Ovary (tissue), 9 donors: ENCODE data around the gene TRIB2. TPM values are rescaled to one million over a fixed set of nuclear protein-coding genes. Genes with fewer than 3 reads are reported as not detected.

Experiments used
- DNase-seq, 5 donors: peaks; one replicate each; pipeline ENCODE4 v3.0.0-alpha.2; 2019 to 2020
- H3K27ac ChIP-seq, 2 donors: fragments of 200-600 bp; one replicate each; pipeline versions ENCODE4 v1.5.1 to v1.8.0; 2019 to 2022
- H3K27me3 ChIP-seq: fragments of 200-600 bp; one replicate; pipeline ENCODE4 v1.8.0; 2022
- H3K36me3 ChIP-seq: fragments of 200-600 bp; sonication (generic); one replicate; pipeline ENCODE4 v1.5.1; 2019
- H3K4me1 ChIP-seq: one replicate; pipeline ENCODE4 v1.8.1; 2013; ENCODE audit warnings: mild to moderate bottlenecking, moderate library complexity; ENCODE audit not compliant: insufficient read depth
- H3K4me3 ChIP-seq: fragments of 200-600 bp; sonication (generic); one replicate; pipeline ENCODE4 v1.5.1; 2017
- H3K9me3 ChIP-seq, 2 donors: fragments of 200-600 bp in 1 of 2; sonication (generic) in 1 of 2; one replicate each; pipeline versions ENCODE4 v1.5.1 to v1.8.1; 2013 to 2019; ENCODE audit warnings: mild to moderate bottlenecking in 1 of 2, moderate library complexity in 1 of 2
- CTCF ChIP-seq, 3 donors: fragments of 450-650 bp in 2 of 3; fragments of 200-600 bp in 1 of 3; IDR thresholded peaks; one replicate each; pipeline versions ENCODE4 v1.5.1 to v1.8.0; 2016 to 2022; ENCODE audit warnings: antibody characterized with exemption in 3 of 3, mild to moderate bottlenecking in 1 of 3
- EP300 ChIP-seq: sonication (generic); formaldehyde crosslinking; IDR thresholded peaks from one replicate; pipeline ENCODE4 v1.6.1; 2017; ENCODE audit warnings: antibody characterized with exemption
- POLR2A ChIP-seq: fragments of 450-650 bp; IDR thresholded peaks from one replicate; pipeline ENCODE4 v1.6.1; 2017; ENCODE audit warnings: antibody characterized with exemption, mild to moderate bottlenecking, moderate library complexity
- WGBS, 3 donors: extraction: QIAGEN DNeasy Blood & Tissue Kit in 1 of 3; methylation state at CpG; one replicate each; pipeline versions ENCODE4 v1.1.5 to v1.1.7; 2013 to 2017; 5-methylcytosine and 5-hydroxymethylcytosine counted together
- intact Hi-C, 4 donors: fragments of 100-400 bp; cut with DNase I; formaldehyde crosslinking; loops; one replicate each; pipeline versions ENCODE4 v1.11.0 to v1.15.1; 2022 to 2023
- polyA plus RNA-seq, 2 donors: library from polyadenylated mRNA; stranded (reverse); fragments of 200-250 nt in 1 of 2; fragments of 350-450 nt in 1 of 2; fragmentation: Illumina TruSeq in 1 of 2; extraction: RNeasy Lipid Tissue Mini Kit (QIAGEN cat#74804) in 1 of 2; gene quantifications; one replicate each; pipeline ENCODE4 v1.2.3, GENCODE V29; 2013 to 2014
- total RNA-seq, 7 donors: library from RNA; depleted of rRNA in 2 of 7; stranded (reverse); fragments of >200 nt in 2 of 7; fragmentation: NEBNext Ultra II Directional in 3 of 7; extraction: Animal tissue kit (Norgen Biotek cat#: 25700) in 3 of 7; gene quantifications; one replicate each; pipeline versions ENCODE4 v1.1.0 to v1.2.4, GENCODE V29; 2016 to 2023
- donor health status: DM: no; HTN: no; CAD: no; lungs with moderate emphysema.
- donor health status: DM: no; HTN: no; CAD: no.
- donor health status: Bipolar disorder and iron deficiency.
- donor health status: DM: yes; HTN: yes; CAD: no.
- donor health status: DM: no; HTN: no; CAD: no.
- donor health status: DM: yes; HTN: yes; CAD: no.

Gene TRIB2
- total and polyA plus RNA-seq, 9 donors = 60.4 to 209 (median 94.7) TPM

GRCh38 chr2:12754643-12755042 is 37.9 kb downstream of the TRIB2 start:
- Histone ChIP-seq H3K27ac (no peak overlapping the region), H3K36me3 (no peaks in the 10 kb centered on the region), H3K4me3 (no peak overlapping the region), H3K27me3 (no peaks in the 10 kb centered on the region), H3K4me1 (no peaks in the 10 kb centered on the region), H3K9me3 (no peaks in the 10 kb centered on the region)
- intact Hi-C loops = no loop called here
- TF ChIP-seq EP300 = no peak
- no peak for TF ChIP-seq POLR2A
- TF ChIP-seq CTCF (IDR thresholded peaks at IDR 0.05) = no peak
- WGBS, 3 donors = 85 to 91% (median 89%) methylated on average over 5 of the region's 5 CpGs
- DNase-seq = no peak

GRCh38 chr2:12755384-12755783 is 38.6 kb downstream of the TRIB2 start:
- no peak overlapping the region for H3K27ac ChIP-seq
- H3K4me3 ChIP-seq = no peak overlapping the region
- H3K36me3 ChIP-seq = no peaks in the 10 kb centered on the region
- no peaks in the 10 kb centered on the region for H3K27me3 ChIP-seq
- H3K9me3 ChIP-seq = no peaks in the 10 kb centered on the region
- no peak for DNase-seq
- intact Hi-C loops = no loop called here
- H3K4me1 ChIP-seq = no peaks in the 10 kb centered on the region
- WGBS, 3 donors = 60 to 63% (median 62%) methylated on average over 3 of the region's 3 CpGs
- TF ChIP-seq CTCF (IDR thresholded peaks at IDR 0.05) = no peak
- no peak for TF ChIP-seq POLR2A
- no peak for TF ChIP-seq EP300

GRCh38 chr2:12759248-12759647 is 42.5 kb downstream of the TRIB2 start:
- TF ChIP-seq POLR2A = no peak
- no peak for TF ChIP-seq EP300
- no peak for TF ChIP-seq CTCF (IDR thresholded peaks at IDR 0.05)
- H3K4me1 ChIP-seq = no peaks in the 10 kb centered on the region
- WGBS, 3 donors = 64 to 68% (median 64%) methylated on average over 4 of the region's 4 CpGs
- no peaks in the 10 kb centered on the region for H3K9me3 ChIP-seq
- H3K27ac ChIP-seq = no peak overlapping the region
- no peak for DNase-seq
- intact Hi-C loops = no loop called here
- no peaks in the 10 kb centered on the region for H3K27me3 ChIP-seq
- no peak overlapping the region for H3K4me3 ChIP-seq
- no peaks in the 10 kb centered on the region for H3K36me3 ChIP-seq

- 73 to 83% (median 75%) methylated on average over 6 of the region's 6 CpGs for WGBS, 3 donors
- intact Hi-C loops = no loop called here
- no peak overlapping the region for H3K27ac ChIP-seq
- no peak for DNase-seq
- TF ChIP-seq CTCF (IDR thresholded peaks at IDR 0.05) (no peak), EP300 (no peak), POLR2A (no peak)
- H3K36me3 ChIP-seq = no peaks in the 10 kb centered on the region
- no peaks in the 10 kb centered on the region for H3K9me3 ChIP-seq
- no peak overlapping the region for H3K4me3 ChIP-seq
- no peaks in the 10 kb centered on the region for H3K4me1 ChIP-seq
- H3K27me3 ChIP-seq = no peaks in the 10 kb centered on the region
Observed at GRCh38 chr2:12761104-12761503, 44.4 kb downstream of the TRIB2 start.

- no peaks in the 10 kb centered on the region for H3K4me1 ChIP-seq
- H3K27ac ChIP-seq = no peak overlapping the region
- WGBS, 3 donors = 88 to 94% (median 93%) methylated on average over 2 of the region's 2 CpGs
- intact Hi-C loops = no loop called here
- H3K9me3 ChIP-seq = no peaks in the 10 kb centered on the region
- H3K4me3 ChIP-seq = no peak overlapping the region
- H3K27me3 ChIP-seq = no peaks in the 10 kb centered on the region
- TF ChIP-seq POLR2A (no peak), EP300 (no peak), CTCF (IDR thresholded peaks at IDR 0.05) (no peak)
- DNase-seq = no peak
- H3K36me3 ChIP-seq = no peaks in the 10 kb centered on the region
Observed at GRCh38 chr2:12762337-12762736, 45.6 kb downstream of the TRIB2 start.
